ENCODE data around the gene VSX1.
A peak's percentile ranks its signal among the peaks of the same experiment; 100 is the strongest.

Gene VSX1

GRCh38 chr20:25085756-25086495 is 4.0 kb upstream of the VSX1 start:
- no peak for DNase-seq

GRCh38 chr20:25084626-25085187 is 2.8 kb upstream of the VSX1 start:
- DNase-seq = no peak

- peak; percentile 64 for DNase-seq
Observed at GRCh38 chr20:25083773-25084625, 2.1 kb upstream of the VSX1 start.

GRCh38 chr20:25083141-25083772 is 1.3 kb upstream of the VSX1 start:
- DNase-seq = no peak

GRCh38 chr20:25082498-25082873 is 545 bp upstream of the VSX1 start:
- DNase-seq = no peak

GRCh38 chr20:25081065-25081729 is 744 bp downstream of the VSX1 start:
- DNase-seq = no peak

- DNase-seq = no peak
Observed at GRCh38 chr20:25079171-25079570, 2.8 kb downstream of the VSX1 start.

GRCh38 chr20:25078662-25079061 is 3.3 kb downstream of the VSX1 start:
- DNase-seq = no peak

- DNase-seq = no peak
Observed at GRCh38 chr20:25077610-25078169, 4.3 kb downstream of the VSX1 start.

- no peak for DNase-seq
Observed at GRCh38 chr20:25076731-25077609, 5.0 kb downstream of the VSX1 start.

- DNase-seq = no peak
Observed at GRCh38 chr20:25076201-25076600, 5.7 kb downstream of the VSX1 start.

- no peak for DNase-seq
Observed at GRCh38 chr20:25073544-25073943, 8.4 kb downstream of the VSX1 start.

GRCh38 chr20:25072226-25072811 is 9.6 kb downstream of the VSX1 start:
- DNase-seq = no peak

GRCh38 chr20:25071734-25072133 is 10.2 kb downstream of the VSX1 start:
- DNase-seq = no peak

- DNase-seq = no peak
Observed at GRCh38 chr20:25070821-25071473, 11.0 kb downstream of the VSX1 start.

GRCh38 chr20:25067102-25067987 is 14.6 kb downstream of the VSX1 start:
- no peak for DNase-seq

GRCh38 chr20:25066386-25066785 is 15.6 kb downstream of the VSX1 start:
- no peak for DNase-seq

- DNase-seq = peak; percentile 68
Observed at GRCh38 chr20:25065625-25066338, 16.2 kb downstream of the VSX1 start.

Data from activated naive CD4-positive, alpha-beta T cell treated with Interleukin-2 at 50 U/mL for 16 hours (primary cell).